Epidermal melanocyte (primary cell): ENCODE measurements around the gene CUEDC1.
"Not testable (repeated sequence)": the region's sequence is repeated elsewhere in the genome, so short reads cannot be mapped to it uniquely, and the experiment has no call there.

Experiments
- DNase-seq: peaks from one replicate; pipeline ENCODE4 v3.0.0; 2011; ENCODE audit warnings: low spot score; ENCODE audit not compliant: insufficient read length

The CUEDC1 gene

GRCh38 chr17:57985675-57985974, 30.4 kb upstream of the CUEDC1 start:
- no peak for DNase-seq

GRCh38 chr17:57984936-57985674, 29.9 kb upstream of the CUEDC1 start:
- no peak for DNase-seq

- DNase-seq: no peak
Measured at GRCh38 chr17:57984261-57984890, 29.2 kb upstream of the CUEDC1 start.

GRCh38 chr17:57983446-57983845, 28.2 kb upstream of the CUEDC1 start:
- DNase-seq: no peak

- no peak for DNase-seq
Measured at GRCh38 chr17:57982452-57983170, 27.4 kb upstream of the CUEDC1 start.

DNA sequence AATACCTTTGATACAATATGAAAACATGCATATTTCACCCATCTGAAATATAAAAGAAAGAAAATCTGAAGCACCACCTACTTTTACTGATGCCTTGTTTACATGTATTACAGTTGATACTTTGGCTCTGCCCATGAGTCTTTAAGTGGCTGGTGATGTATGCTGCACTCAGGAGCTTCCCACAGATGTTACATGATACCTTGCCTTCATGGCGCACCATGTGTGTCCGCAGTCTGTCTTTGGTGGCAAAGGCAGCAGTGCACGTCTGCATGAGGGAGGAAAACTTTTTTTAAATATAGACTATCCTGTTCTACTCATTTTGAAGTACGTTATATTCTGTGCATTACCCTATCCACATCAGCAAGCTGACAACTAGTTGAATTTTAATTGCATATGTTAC, 25.3 kb upstream of the CUEDC1 start:
- no peak for DNase-seq

GRCh38 chr17:57979076-57979475, 23.9 kb upstream of the CUEDC1 start:
- no peak for DNase-seq

DNA sequence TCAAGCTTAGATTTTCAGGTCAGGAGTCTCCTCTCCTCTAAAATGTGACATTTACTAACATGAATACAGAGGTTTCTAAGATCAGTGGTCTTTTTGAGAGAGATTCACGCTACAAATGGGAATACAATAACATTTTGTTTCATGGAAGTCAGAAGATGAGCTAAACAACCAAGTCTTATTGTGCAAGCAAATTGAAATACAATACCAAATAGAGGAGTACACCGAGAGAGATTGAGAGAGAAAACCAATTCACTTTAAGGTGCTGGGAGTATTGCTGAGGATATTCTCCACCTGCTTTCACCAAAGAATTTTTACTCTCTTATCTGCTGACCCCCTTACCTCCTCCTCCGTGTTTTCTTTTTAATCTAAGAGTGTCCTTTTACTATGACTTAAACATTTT, 21.4 kb upstream of the CUEDC1 start:
- DNase-seq: no peak

DNA sequence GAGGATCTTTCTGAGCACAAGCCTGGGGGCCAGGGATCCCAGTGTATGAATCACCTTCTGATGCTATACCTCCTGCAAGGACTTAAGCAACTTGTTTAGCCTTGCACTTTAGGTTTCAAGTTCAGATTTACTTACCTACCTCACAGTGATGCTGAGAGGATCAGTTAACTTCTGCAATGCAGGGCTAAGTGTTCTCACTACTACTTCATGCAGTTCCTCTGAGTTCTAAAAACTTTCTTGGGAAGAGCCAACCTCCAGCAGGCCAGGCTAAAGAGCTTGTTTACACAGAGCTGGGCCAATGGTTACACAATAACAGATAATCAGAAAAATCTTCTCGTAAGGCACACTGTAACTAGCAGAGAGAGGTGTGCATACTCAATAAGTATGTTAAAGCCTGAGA, 19.8 kb upstream of the CUEDC1 start:
- no peak for DNase-seq

GRCh38 chr17:57974053-57974824, 19.0 kb upstream of the CUEDC1 start:
- not testable (repeated sequence) for DNase-seq

DNA sequence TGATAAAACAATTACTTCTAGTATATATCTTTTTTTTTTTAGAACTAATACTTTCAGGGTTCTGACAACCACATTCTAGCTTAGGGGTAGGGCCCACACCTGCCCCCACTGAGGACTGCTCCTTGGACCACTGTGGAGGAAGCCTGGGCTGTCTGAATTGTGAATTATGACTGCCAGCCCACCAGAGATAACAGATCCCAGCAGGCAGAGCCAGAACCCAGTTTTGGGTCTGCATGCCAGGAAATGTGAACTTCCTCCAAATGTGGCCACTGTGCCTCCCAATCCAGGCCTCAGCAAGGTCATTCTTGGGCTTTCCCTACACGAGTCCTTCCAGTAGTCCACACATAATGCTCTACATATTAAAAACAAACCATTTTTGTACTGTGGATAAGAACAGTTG, 16.9 kb upstream of the CUEDC1 start:
- DNase-seq: no peak

DNA sequence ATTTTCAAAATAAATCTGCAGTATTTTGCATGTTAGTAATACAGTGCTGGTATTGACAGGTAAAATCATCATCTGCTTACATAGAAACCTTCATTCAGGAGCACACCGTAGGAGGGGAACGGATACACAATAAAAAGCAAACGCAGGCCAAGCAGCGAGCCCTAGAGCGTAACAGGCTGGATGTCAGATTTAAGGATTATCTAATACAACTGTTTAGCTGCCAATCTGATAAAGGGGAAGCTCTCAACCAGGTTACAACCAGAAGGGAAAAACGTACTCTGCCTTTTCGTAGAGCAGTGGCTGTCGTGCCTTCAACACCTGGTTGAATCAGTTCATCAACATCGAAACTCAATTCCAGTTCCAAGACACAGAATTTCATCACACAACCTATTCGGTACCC, 16.4 kb upstream of the CUEDC1 start:
- no peak for DNase-seq

DNA sequence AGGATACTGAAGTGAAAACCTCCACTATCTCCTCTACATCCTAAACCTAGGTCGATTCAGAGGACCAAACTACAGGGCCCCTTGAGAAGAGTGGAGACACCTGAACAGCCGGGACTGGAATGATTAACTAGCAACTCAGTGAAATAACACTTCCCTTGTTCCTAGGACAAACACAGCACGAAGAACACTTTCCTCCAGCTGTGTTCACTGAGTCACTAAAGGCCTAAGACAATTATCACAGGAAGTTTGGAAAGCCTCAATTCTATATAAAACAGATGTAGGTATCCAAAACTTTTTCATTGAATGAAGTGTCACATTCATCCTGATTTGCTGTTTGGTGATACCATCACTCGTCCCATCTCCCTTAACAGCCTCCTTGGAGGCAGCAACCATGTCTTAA, 15.5 kb upstream of the CUEDC1 start:
- DNase-seq: no peak

GRCh38 chr17:57968456-57968855, 13.2 kb upstream of the CUEDC1 start:
- no peak for DNase-seq

DNA sequence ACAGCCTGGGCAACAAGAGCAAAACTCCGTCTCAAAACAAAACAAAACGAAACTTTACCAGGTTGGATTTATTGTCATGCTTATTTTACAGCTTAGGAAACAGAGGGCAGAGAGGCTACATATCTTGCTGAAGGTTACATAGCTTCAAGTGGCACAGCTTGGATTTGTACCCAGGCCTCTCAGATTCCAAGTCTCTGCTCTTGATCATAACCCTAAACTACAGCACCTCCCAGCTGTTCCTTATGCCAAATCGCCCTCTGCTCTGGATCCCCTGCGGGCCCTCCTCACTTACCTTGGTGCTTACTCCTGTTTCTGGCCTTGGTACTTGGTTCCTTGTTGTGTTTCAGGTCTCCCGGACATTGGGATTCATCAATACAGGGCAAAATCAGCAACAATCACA, 11.7 kb upstream of the CUEDC1 start:
- no peak for DNase-seq

GRCh38 chr17:57966246-57966645, 11.0 kb upstream of the CUEDC1 start:
- DNase-seq: no peak

DNA sequence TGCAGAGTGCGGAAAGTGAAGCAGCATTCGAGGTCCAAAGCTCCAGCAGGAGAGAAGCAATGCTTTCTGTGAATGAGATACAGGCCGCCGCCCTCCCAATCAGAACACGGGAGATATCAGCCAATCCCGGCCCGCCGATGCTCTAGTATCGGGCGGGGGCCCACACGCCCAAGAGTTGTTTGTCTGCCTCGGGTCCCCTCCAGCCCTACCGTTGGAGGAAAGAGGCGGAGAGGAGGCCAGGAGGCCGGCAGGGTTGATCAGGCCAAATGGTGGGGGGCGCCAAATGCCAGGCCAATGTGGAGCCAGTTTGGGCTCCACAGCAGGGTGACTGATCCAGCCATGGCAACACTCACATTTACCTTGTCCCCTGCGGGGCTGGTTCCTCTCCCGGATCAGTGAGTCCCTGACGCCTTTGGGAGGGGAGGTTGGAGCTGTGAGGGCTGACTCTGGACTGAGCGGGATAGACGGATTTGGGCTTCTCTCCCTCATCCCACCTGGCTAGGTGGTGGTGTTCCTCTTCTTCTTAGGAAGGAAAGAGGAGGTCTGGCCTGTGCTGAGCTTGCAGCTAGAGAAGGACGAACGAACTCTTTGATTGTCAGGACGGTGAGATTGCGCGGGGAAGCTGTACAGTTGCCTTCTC, 10.4 kb upstream of the CUEDC1 start:
- DNase-seq: no peak

DNA sequence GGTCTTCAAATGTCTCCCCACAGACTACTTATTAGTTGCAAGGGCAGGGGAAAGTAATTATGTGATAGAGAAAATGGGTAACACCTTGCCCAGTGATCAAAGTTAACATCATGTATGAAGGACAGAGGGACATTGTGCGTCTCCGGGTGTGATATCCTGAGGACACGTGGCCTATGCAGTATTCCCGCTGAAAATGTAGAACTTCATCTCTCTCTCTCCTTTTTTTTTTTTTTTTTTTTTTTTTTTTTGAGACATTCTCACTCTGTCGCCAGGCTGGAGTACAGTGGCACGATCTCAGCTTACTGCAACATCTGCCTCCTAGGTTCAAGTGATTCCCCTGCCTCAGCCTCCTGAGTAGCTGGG, 7.9 kb upstream of the CUEDC1 start:
- no peak for DNase-seq

- DNase-seq: no peak
Measured at GRCh38 chr17:57962279-57963148, 7.3 kb upstream of the CUEDC1 start.

DNA sequence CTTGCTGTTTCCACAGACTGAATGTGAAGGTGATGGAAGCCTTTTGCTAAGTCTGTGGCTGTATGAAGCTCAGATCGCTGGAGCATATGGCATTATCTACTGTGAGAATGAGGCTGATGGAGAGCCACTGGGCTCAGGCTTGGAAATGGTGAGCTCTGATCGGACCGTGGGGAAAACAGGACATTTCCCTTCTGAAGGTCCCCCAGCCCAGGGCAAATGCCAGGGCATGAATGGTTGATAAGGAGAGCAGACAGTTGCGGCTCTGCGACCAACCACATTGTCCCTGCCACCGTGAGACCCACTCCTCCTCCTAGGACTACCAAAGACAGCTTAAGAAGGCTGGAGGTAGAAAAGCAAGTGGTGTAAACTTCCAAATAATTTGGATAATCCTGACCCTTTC, 4.7 kb upstream of the CUEDC1 start:
- no peak for DNase-seq

DNA sequence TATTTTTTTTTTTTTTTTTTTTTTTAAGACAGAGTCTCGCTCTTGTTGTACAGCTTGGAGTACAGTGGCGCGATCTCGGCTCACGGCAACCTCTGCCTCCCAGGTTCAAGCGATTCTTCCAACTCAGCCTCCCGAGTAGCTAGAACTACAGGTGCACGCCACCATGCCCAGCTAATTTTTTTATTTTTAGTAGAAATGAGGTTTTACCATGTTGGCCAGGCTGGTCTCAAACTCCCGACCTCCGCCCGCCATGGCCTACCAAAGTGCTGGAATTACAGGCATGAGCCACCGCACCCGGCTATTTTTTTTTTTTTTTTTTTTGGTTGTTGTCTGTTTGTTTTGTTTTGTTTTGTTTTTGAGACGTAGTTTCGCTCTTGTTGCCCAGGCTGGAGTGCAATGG, 3.2 kb upstream of the CUEDC1 start:
- DNase-seq: not testable (repeated sequence)
